Chondrocyte (in vitro differentiated cells): ENCODE data around the gene PLEKHG3. TPM values are rescaled to one million over a fixed set of nuclear protein-coding genes. Genes with fewer than 3 reads are reported as not detected.

ENCODE experiments used
- DNase-seq: peaks from one replicate; pipeline ENCODE4 v3.0.0; 2021; ENCODE audit warnings: mixed read lengths, low spot score
- H3K27ac Mint-ChIP-seq: one replicate; pipeline ENCODE4 v1.8.0; 2021; ENCODE audit warnings: mild to moderate bottlenecking, moderate library complexity, mixed read lengths; ENCODE audit not compliant: unreplicated experiment
- H3K27me3 Mint-ChIP-seq: 2 replicates; pipeline ENCODE4 v1.8.0; 2021; ENCODE audit warnings: low read depth, mixed read lengths
- H3K36me3 Mint-ChIP-seq: 2 replicates; pipeline ENCODE4 v1.8.0; 2021; ENCODE audit warnings: low read depth, mixed read lengths
- H3K4me1 Mint-ChIP-seq: 2 replicates; pipeline ENCODE4 v1.8.0; 2021; ENCODE audit warnings: low read depth, mild to moderate bottlenecking, mixed read lengths
- H3K4me3 Mint-ChIP-seq: one replicate; pipeline ENCODE4 v1.8.0; 2021; ENCODE audit warnings: mild to moderate bottlenecking, moderate library complexity, mixed read lengths; ENCODE audit not compliant: unreplicated experiment
- H3K9me3 Mint-ChIP-seq: 2 replicates; pipeline ENCODE4 v1.8.0; 2021; ENCODE audit warnings: low read depth, mixed read lengths
- CTCF ChIP-seq: fragments of 200-600 bp; sonication (generic); IDR thresholded peaks from 2 replicates; pipeline ENCODE4 v1.5.0; 2021; ENCODE audit warnings: antibody characterized with exemption, mild to moderate bottlenecking, moderate library complexity
- total RNA-seq: library from RNA; stranded (reverse); gene quantifications from 3 replicates; pipeline ENCODE4 v1.2.1, GENCODE V29; 2021

Gene PLEKHG3
- total RNA-seq, 1 donor from 2014 or later: 131 TPM

- Mint-ChIP-seq H3K4me3 (no peak overlapping the region), H3K4me1 (peaks cover 49% of the 10 kb centered on the region), H3K27ac (no peak overlapping the region), H3K27me3 (no peaks in the 10 kb centered on the region), H3K36me3 (no peaks in the 10 kb centered on the region), H3K9me3 (no peaks in the 10 kb centered on the region)
- TF ChIP-seq CTCF: no peak
- DNase-seq: no peak
These were observed 28.9 kb upstream of the PLEKHG3 start for GRCh38 chr14:64675312-64675711.

GRCh38 chr14:64676410-64677008 lies 27.7 kb upstream of the PLEKHG3 start:
- peaks cover 59% of the 10 kb centered on the region for H3K4me1 Mint-ChIP-seq
- DNase-seq: no peak
- no peaks in the 10 kb centered on the region for H3K27me3 Mint-ChIP-seq
- H3K9me3 Mint-ChIP-seq: no peaks in the 10 kb centered on the region
- H3K36me3 Mint-ChIP-seq: no peaks in the 10 kb centered on the region
- TF ChIP-seq CTCF: no peak
- no peak overlapping the region for H3K27ac Mint-ChIP-seq
- H3K4me3 Mint-ChIP-seq: no peak overlapping the region

- H3K27ac Mint-ChIP-seq: peak overlapping the region; percentile 97
- no peaks in the 10 kb centered on the region for H3K36me3 Mint-ChIP-seq
- TF ChIP-seq CTCF: no peak
- H3K27me3 Mint-ChIP-seq: no peaks in the 10 kb centered on the region
- DNase-seq: no peak
- H3K4me3 Mint-ChIP-seq: no peak overlapping the region
- peaks cover 64% of the 10 kb centered on the region for H3K4me1 Mint-ChIP-seq
- no peaks in the 10 kb centered on the region for H3K9me3 Mint-ChIP-seq
These were observed 24.1 kb upstream of the PLEKHG3 start for GRCh38 chr14:64680013-64680713.

DNA sequence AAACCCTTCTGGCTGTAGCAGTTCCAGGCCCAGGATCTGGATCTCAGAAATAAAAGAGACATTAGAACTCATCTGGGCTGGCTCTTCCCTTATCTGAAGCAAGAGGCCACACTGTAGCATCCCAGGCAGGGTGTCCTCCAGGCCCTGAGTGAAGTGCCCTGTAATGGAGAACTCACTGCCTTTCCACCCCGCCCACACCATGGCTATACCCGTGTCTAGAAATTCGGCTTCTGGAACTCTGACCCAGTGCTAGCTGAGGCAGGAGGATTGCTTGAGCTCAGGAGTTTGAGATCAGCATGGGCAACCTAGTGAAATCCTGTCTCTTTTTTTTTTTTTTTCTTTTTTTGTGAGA lies 23.5 kb upstream of the PLEKHG3 start:
- H3K27me3 Mint-ChIP-seq: no peaks in the 10 kb centered on the region
- DNase-seq: no peak
- no peaks in the 10 kb centered on the region for H3K9me3 Mint-ChIP-seq
- TF ChIP-seq CTCF: no peak
- peak overlapping the region; percentile 97 for H3K27ac Mint-ChIP-seq
- no peaks in the 10 kb centered on the region for H3K36me3 Mint-ChIP-seq
- H3K4me1 Mint-ChIP-seq: peaks cover 60% of the 10 kb centered on the region
- H3K4me3 Mint-ChIP-seq: no peak overlapping the region

GRCh38 chr14:64681796-64682710 lies 22.2 kb upstream of the PLEKHG3 start:
- TF ChIP-seq CTCF: peak; percentile 35
- peak overlapping the region; percentile 31 for H3K4me3 Mint-ChIP-seq
- H3K4me1 Mint-ChIP-seq: peaks cover 60% of the 10 kb centered on the region
- H3K9me3 Mint-ChIP-seq: no peaks in the 10 kb centered on the region
- no peaks in the 10 kb centered on the region for H3K36me3 Mint-ChIP-seq
- H3K27ac Mint-ChIP-seq: peak overlapping the region; percentile 97
- H3K27me3 Mint-ChIP-seq: no peaks in the 10 kb centered on the region
- no peak for DNase-seq
